ENCODE measurements around the gene LIPA. TPM values are rescaled to one million over a fixed set of nuclear protein-coding genes. Genes with fewer than 3 reads are reported as not detected.
"Not testable (repeated sequence)": the region's sequence is repeated elsewhere in the genome, so short reads cannot be mapped to it uniquely, and the experiment has no call there.

LIPA gene
- polyA plus RNA-seq, 1 experiment, result 51.6 TPM

- TF ChIP-seq, protein P1, sequence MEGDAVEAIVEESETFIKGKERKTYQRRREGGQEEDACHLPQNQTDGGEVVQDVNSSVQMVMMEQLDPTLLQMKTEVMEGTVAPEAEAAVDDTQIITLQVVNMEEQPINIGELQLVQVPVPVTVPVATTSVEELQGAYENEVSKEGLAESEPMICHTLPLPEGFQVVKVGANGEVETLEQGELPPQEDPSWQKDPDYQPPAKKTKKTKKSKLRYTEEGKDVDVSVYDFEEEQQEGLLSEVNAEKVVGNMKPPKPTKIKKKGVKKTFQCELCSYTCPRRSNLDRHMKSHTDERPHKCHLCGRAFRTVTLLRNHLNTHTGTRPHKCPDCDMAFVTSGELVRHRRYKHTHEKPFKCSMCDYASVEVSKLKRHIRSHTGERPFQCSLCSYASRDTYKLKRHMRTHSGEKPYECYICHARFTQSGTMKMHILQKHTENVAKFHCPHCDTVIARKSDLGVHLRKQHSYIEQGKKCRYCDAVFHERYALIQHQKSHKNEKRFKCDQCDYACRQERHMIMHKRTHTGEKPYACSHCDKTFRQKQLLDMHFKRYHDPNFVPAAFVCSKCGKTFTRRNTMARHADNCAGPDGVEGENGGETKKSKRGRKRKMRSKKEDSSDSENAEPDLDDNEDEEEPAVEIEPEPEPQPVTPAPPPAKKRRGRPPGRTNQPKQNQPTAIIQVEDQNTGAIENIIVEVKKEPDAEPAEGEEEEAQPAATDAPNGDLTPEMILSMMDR (IDR thresholded peaks at IDR 0.05; ENCODE audit: low read depth, low read length), result no peak
- ChIA-PET CTCF (interaction anchor here (0.9 to 1.5 kb wide), 2 partner anchors 113 to 163 kb away, joined by 3 to 7 read pairs; no protein-coding TSS in a partner anchor), POLR2A (no interaction called here)
- Histone ChIP-seq H3K27me3 (ENCODE audit: control insufficient read depth, insufficient read depth, low read length) (no peaks in the 10 kb centered on the region), H3K27ac (ENCODE audit: low read depth, low read length) (no peak overlapping the region), H3K9me3 (ENCODE audit: control insufficient read depth, insufficient read depth, low read length) (peaks cover 8% of the 10 kb centered on the region), H3K4me3 (ENCODE audit: low read depth, low read length) (no peak overlapping the region)
- DNase-seq (ENCODE audit: low read depth, low spot score), result no peak
Measured at GRCh38 chr10:89256340-89256739, 4.8 kb upstream of the LIPA start.

DNA sequence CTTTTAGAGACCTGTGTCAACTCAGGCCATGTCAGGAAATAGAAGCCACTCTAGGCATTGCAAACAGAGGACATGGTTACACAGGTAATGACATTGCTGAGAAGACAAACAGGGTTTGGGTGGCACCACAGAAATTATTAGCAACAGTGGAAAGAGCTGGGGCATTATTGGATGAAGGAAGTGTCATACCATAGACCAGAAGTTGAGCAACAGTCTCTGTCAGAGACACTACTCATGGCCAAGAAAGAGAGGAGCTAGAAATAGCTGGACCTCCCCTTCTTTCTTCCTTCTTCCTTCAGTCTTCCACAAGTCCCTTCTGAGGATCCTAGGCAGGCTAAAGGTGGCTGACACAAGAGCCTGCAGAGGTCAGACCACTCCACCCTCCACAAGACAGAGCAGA, 4.2 kb upstream of the LIPA start:
- Histone ChIP-seq H3K27ac (ENCODE audit: low read depth, low read length) (no peak overlapping the region), H3K9me3 (ENCODE audit: control insufficient read depth, insufficient read depth, low read length) (peaks cover 8% of the 10 kb centered on the region), H3K4me3 (ENCODE audit: low read depth, low read length) (no peak overlapping the region), H3K27me3 (ENCODE audit: control insufficient read depth, insufficient read depth, low read length) (no peaks in the 10 kb centered on the region)
- CTCF ChIA-PET, result interaction anchor here (0.9 to 1.5 kb wide), 2 partner anchors 114 to 163 kb away, joined by 3 to 7 read pairs; no protein-coding TSS in a partner anchor
- TF ChIP-seq, protein P1 (IDR thresholded peaks at IDR 0.05; ENCODE audit: low read depth, low read length), result no peak
- DNase-seq (ENCODE audit: low read depth, low spot score), result no peak
- POLR2A ChIA-PET, result no interaction called here

DNA sequence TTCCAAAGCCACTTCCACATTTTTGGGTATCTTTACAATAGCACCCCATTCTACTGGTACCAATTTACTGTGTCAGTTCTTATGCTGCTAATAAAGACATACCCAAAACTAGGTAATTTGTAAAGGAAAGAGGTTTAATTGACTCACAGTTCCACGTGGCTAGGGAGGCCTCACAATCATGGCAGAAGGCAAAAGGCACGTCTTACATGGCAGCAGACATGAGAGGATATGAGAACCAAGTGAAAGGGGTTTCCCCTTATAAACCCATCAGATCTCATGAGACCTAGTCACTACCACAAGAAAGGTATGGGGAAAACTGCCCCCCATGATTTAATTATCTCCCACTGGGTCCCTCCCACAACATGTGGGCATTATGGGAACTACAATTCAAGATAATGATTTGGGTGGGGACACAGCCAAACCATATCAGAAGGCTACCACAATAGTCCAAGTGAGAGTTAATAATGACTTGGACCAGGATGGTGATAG, 3.6 kb upstream of the LIPA start:
- CTCF ChIA-PET, result interaction anchor here (1.5 kb wide), 1 partner anchor 114 kb away, joined by 7 read pairs; no protein-coding TSS in a partner anchor
- H3K27ac ChIP-seq (ENCODE audit: low read depth, low read length); H3K4me3 ChIP-seq (ENCODE audit: low read depth, low read length); H3K9me3 ChIP-seq (ENCODE audit: control insufficient read depth, insufficient read depth, low read length); DNase-seq (ENCODE audit: low read depth, low spot score); POLR2A ChIA-PET; H3K27me3 ChIP-seq (ENCODE audit: control insufficient read depth, insufficient read depth, low read length): not testable (repeated sequence)

DNA sequence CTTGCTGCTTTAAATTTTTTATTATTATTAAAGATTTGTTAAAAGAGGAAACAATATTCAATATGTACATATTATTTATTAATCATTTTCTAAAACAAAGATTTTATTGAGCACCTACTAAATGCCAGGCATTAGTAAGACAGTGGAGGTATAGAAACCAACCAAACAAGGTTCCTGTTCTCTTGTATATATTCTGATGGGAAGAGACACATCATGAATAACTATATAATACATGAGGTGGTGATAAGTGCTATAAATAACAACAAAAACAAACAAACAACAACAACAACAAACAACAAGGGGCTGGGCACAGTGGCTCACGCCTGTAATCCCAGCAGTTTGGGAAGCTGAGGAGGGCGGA, 630 bp upstream of the LIPA start:
- TF ChIP-seq, protein P1 (IDR thresholded peaks at IDR 0.05; ENCODE audit: low read depth, low read length), result no peak
- ChIA-PET CTCF (interaction anchor here (0.6 to 2.6 kb wide), 3 partner anchors 88 to 120 kb away, joined by 3 to 20 read pairs (median 3); no protein-coding TSS in a partner anchor), POLR2A (interaction anchor here (0.9 to 1.6 kb wide), 3 partner anchors 31 to 392 kb away, joined by 3 to 6 read pairs (median 3); no protein-coding TSS in a partner anchor)
- Histone ChIP-seq H3K27me3 (ENCODE audit: control insufficient read depth, insufficient read depth, low read length) (no peaks in the 10 kb centered on the region), H3K9me3 (ENCODE audit: control insufficient read depth, insufficient read depth, low read length) (peaks cover 8% of the 10 kb centered on the region), H3K27ac (ENCODE audit: low read depth, low read length) (no peak overlapping the region), H3K4me3 (ENCODE audit: low read depth, low read length) (peak overlapping the region; percentile 93)
- DNase-seq (ENCODE audit: low read depth, low spot score), result no peak

DNA sequence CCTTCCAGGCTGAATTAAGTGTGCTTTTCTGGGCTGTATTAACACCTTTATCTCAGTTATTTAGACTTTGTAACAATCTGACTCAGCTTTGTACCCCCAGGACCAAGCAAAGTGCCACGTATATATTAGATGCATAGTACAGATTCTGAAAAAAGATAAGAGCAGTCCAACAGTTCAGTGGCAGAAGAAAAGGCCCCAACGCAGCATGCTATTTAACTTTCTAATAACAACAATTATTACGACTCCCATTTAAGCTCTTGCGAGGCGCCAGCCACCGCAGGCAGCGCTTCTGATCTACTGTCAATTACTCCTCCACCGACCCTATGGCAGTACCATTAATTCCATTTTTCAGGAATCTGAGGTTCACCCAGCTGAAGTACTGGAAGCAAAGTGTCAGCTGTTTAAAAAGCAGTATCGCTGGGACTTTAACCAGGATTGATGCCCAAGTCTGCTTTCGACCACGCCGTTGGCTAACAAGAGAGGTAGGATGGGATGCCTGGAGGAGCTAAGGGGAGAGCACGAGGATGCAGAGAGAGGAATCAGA, 638 bp downstream of the LIPA start:
- TF ChIP-seq, protein P1 (IDR thresholded peaks at IDR 0.05; ENCODE audit: low read depth, low read length), result no peak
- no peak for DNase-seq (ENCODE audit: low read depth, low spot score)
- POLR2A ChIA-PET, result interaction anchor here (0.9 to 1.6 kb wide), 3 partner anchors 33 to 393 kb away, joined by 3 to 6 read pairs (median 3); no protein-coding TSS in a partner anchor
- CTCF ChIA-PET, result interaction anchor here (1.0 to 2.6 kb wide), 2 partner anchors 8 to 118 kb away, joined by 3 to 20 read pairs; no protein-coding TSS in a partner anchor
- Histone ChIP-seq H3K27me3 (ENCODE audit: control insufficient read depth, insufficient read depth, low read length) (no peaks in the 10 kb centered on the region), H3K4me3 (ENCODE audit: low read depth, low read length) (peak overlapping the region; percentile 93), H3K27ac (ENCODE audit: low read depth, low read length) (no peak overlapping the region), H3K9me3 (ENCODE audit: control insufficient read depth, insufficient read depth, low read length) (peaks cover 8% of the 10 kb centered on the region)
